Endothelial cell of umbilical vein (primary cell): ENCODE results near the gene ASXL1. TPM values are rescaled to one million over a fixed set of nuclear protein-coding genes. Genes with fewer than 3 reads are reported as not detected.

Source experiments
- BruUV-seq: library from RNA; stranded (reverse); fragments of 400-500 nt; replicated peaks from 2 replicates; lab custom pipeline; 2021; lab: Mats Ljungman, UMichigan
- CTCF ChIA-PET: fragments of 300-600, 350-600 bp; sonication (Branson Sonifier 250); formaldehyde crosslinking; loops from one replicate; lab custom pipeline; 2021; ENCODE audit warnings: antibody characterized with exemption, inconsistent platforms; lab: Charles Lee
- POLR2A ChIA-PET: fragments of 300-600, 350-600 bp; sonication (Branson Sonifier 250); formaldehyde crosslinking; loops from one replicate; lab custom pipeline; 2021; ENCODE audit warnings: antibody characterized with exemption, inconsistent platforms; lab: Charles Lee
- DNase-seq: peaks from one replicate; pipeline ENCODE4 v3.0.0-alpha.2; 2011; ENCODE audit warnings: low read depth, low spot score
- FAIRE-seq: peaks from 2 replicates; lab custom pipeline; 2011; peaks lifted over from hg19 to GRCh38; lab: Jason Lieb, UNC
- H2AFZ ChIP-seq: 2 replicates; pipeline ENCODE4 v1.6.0; 2012; ENCODE audit warnings: low read depth, low read length, control low read depth, inconsistent platforms
- H3K27ac ChIP-seq: 2 replicates; pipeline ENCODE4 v1.5.1; 2011; ENCODE audit warnings: low read depth, mild to moderate bottlenecking, control low read depth, low read length, moderate library complexity; ENCODE audit not compliant: insufficient read depth
- H3K27me3 ChIP-seq, 2 experiments: 2 replicates each; pipeline versions ENCODE4 v1.6.0 to v1.6.1; 2011; ENCODE audit warnings: low read length in 2 of 2, mixed read lengths in 1 of 2; ENCODE audit not compliant: control insufficient read depth in 2 of 2, insufficient read depth in 2 of 2
- H3K36me3 ChIP-seq, 2 experiments: 2 replicates in 1 of 2; 3 replicates in 1 of 2; pipeline ENCODE4 v1.5.1; 2011; ENCODE audit warnings: low read length in 2 of 2, mild to moderate bottlenecking in 1 of 2, moderate library complexity in 1 of 2; ENCODE audit not compliant: control insufficient read depth in 2 of 2, insufficient read depth in 2 of 2; ENCODE audit errors: extremely low read depth in 1 of 2
- H3K4me1 ChIP-seq: 3 replicates; pipeline ENCODE4 v1.5.1; 2011; ENCODE audit warnings: mild to moderate bottlenecking, low read length; ENCODE audit not compliant: control insufficient read depth, insufficient read depth; ENCODE audit errors: extremely low read depth
- H3K4me2 ChIP-seq: 2 replicates; pipeline ENCODE4 v1.6.1; 2011; ENCODE audit warnings: low read length, control low read depth, mixed read lengths; ENCODE audit not compliant: insufficient read depth
- H3K4me3 ChIP-seq, 3 experiments: fragments of 200-600 bp in 1 of 3; sonication (generic), shearing (Covaris generic) in 1 of 3; replicated peaks in 1 of 3; 2 replicates each; pipeline ENCODE4 v1.5.1; 2011 to 2016; ENCODE audit warnings: control low read depth in 3 of 3, low read length in 3 of 3, mild to moderate bottlenecking in 2 of 3, inconsistent platforms in 1 of 3, low read depth in 1 of 3, moderate library complexity in 1 of 3; ENCODE audit not compliant: insufficient read depth in 1 of 3
- H3K79me2 ChIP-seq: 2 replicates; pipeline ENCODE4 v1.6.0; 2012; ENCODE audit warnings: low read length, inconsistent platforms; ENCODE audit not compliant: control insufficient read depth, insufficient read depth
- H3K9ac ChIP-seq: replicated peaks from 2 replicates; pipeline ENCODE3; 2011; ENCODE audit warnings: low read length, control low read depth; ENCODE audit not compliant: insufficient read depth; ENCODE audit errors: extremely low read depth
- H3K9me1 ChIP-seq: replicated peaks from 3 replicates; pipeline ENCODE4 v1.6.0; 2011; ENCODE audit warnings: mild to moderate bottlenecking, low read length; ENCODE audit not compliant: control insufficient read depth, insufficient read depth; ENCODE audit errors: extremely low read depth
- H3K9me3 ChIP-seq: replicated peaks from 2 replicates; pipeline ENCODE4 v1.5.1; 2012; ENCODE audit warnings: low read length, inconsistent platforms; ENCODE audit not compliant: control insufficient read depth, insufficient read depth
- H4K20me1 ChIP-seq: replicated peaks from 2 replicates; pipeline ENCODE3; 2011; ENCODE audit warnings: mild to moderate bottlenecking, low read length; ENCODE audit not compliant: control insufficient read depth, insufficient read depth; ENCODE audit errors: extremely low read depth
- FOS ChIP-seq: IDR thresholded peaks from 2 replicates; pipeline ENCODE4 v1.6.1; 2011; ENCODE audit warnings: mild to moderate bottlenecking, low read length, moderate library complexity, borderline replicate concordance; ENCODE audit not compliant: insufficient read depth
- GATA2 ChIP-seq: IDR thresholded peaks from 2 replicates; pipeline ENCODE4 v1.7.0; 2011; ENCODE audit warnings: low read depth, mild to moderate bottlenecking, moderate library complexity, mixed read lengths, low read length; ENCODE audit not compliant: insufficient read length, insufficient read depth
- MAX ChIP-seq: IDR thresholded peaks from 2 replicates; pipeline ENCODE4 v1.6.1; 2011; ENCODE audit not compliant: insufficient read depth, insufficient read length
- POLR2A ChIP-seq: IDR thresholded peaks from 2 replicates; pipeline ENCODE4 v1.6.1; 2012; ENCODE audit warnings: low read depth, mild to moderate bottlenecking, control low read depth, low read length
- POLR2AphosphoS5 ChIP-seq: IDR thresholded peaks from 2 replicates; pipeline ENCODE4 v1.6.1; 2012; ENCODE audit warnings: low read depth, mild to moderate bottlenecking, control low read depth, low read length, moderate library complexity; ENCODE audit not compliant: insufficient read depth
- dilution Hi-C: fragments of 300-500 bp; cut with MboI; formaldehyde crosslinking; loops from one replicate; pipeline ENCODE4 v1.15.0; 2019; ENCODE audit warnings: low sequenced_read_pairs; ENCODE audit not compliant: extremely low pct_ligation_motif_present
- intact Hi-C: fragments of 100-400 bp; cut with micrococcal nuclease; formaldehyde crosslinking; loops from one replicate; pipeline ENCODE4 v1.10.0; 2022
- polyA plus RNA-seq, 4 experiments: library from polyadenylated mRNA; depleted of rRNA in 3 of 4; stranded (reverse) in 3 of 4; unstranded in 1 of 4; fragments of >200 nt; gene quantifications; 2 replicates each; pipeline versions ENCODE4 v1.2.1 to v1.2.3, GENCODE V29; 2011 to 2012; ENCODE audit warnings: missing spikeins in 1 of 4
- total RNA-seq: library from RNA; stranded (reverse); gene quantifications from 2 replicates; pipeline ENCODE4 v1.2.3, GENCODE V29; 2021
- TF ChIP-seq, protein P1 (sequence below), 2 donors: IDR thresholded peaks; 1 replicate in 1 of 2; 2 replicates in 1 of 2; pipeline ENCODE4 v1.5.1; 2011; ENCODE audit warnings: low read length in 2 of 2, mild to moderate bottlenecking in 2 of 2, moderate library complexity in 2 of 2, control low read depth in 1 of 2, inconsistent platforms in 1 of 2, low read depth in 1 of 2; ENCODE audit not compliant: insufficient read depth in 1 of 2; ENCODE audit errors: extremely low read depth in 1 of 2

Gene ASXL1
- total and polyA plus RNA-seq, 2 donors (not counting 3 experiments of a cell fraction or from before 2014, with no cell fraction given) = 45.4 to 101 TPM

- Histone ChIP-seq H3K79me2 (peaks cover 26% of the 10 kb centered on the region), H3K9me1 (no peaks in the 10 kb centered on the region), H3K9me3 (no peaks in the 10 kb centered on the region), H4K20me1 (no peaks in the 10 kb centered on the region), H2AFZ (no peak overlapping the region), H3K27me3 (no peaks in the 10 kb centered on the region), H3K4me3 (no peak overlapping the region), H3K4me2 (no peak overlapping the region), H3K9ac (no peak overlapping the region), H3K27ac (no peak overlapping the region), H3K36me3 (peaks cover 25 to 29% of the 10 kb centered on the region in 2 experiments), H3K4me1 (peaks cover 32% of the 10 kb centered on the region)
- intact Hi-C loops = no loop called here
- ChIA-PET POLR2A (no interaction called here), CTCF (no interaction called here)
- dilution Hi-C loops = no loop called here
- BruUV-seq = no TSS peak
- DNase-seq (no peak), FAIRE-seq (no peak)
- TF ChIP-seq, protein P1, sequence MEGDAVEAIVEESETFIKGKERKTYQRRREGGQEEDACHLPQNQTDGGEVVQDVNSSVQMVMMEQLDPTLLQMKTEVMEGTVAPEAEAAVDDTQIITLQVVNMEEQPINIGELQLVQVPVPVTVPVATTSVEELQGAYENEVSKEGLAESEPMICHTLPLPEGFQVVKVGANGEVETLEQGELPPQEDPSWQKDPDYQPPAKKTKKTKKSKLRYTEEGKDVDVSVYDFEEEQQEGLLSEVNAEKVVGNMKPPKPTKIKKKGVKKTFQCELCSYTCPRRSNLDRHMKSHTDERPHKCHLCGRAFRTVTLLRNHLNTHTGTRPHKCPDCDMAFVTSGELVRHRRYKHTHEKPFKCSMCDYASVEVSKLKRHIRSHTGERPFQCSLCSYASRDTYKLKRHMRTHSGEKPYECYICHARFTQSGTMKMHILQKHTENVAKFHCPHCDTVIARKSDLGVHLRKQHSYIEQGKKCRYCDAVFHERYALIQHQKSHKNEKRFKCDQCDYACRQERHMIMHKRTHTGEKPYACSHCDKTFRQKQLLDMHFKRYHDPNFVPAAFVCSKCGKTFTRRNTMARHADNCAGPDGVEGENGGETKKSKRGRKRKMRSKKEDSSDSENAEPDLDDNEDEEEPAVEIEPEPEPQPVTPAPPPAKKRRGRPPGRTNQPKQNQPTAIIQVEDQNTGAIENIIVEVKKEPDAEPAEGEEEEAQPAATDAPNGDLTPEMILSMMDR (IDR thresholded peaks at IDR 0.05; ENCODE audit: extremely low read depth in 1 of 2, insufficient read depth in 1 of 2, low read depth in 1 of 2, low read length in 2 of 2) = no peak
- no peak for TF ChIP-seq FOS
- TF ChIP-seq POLR2A = no peak
- TF ChIP-seq MAX = no peak
- no peak for TF ChIP-seq POLR2AphosphoS5
These were observed 71.2 kb downstream of the ASXL1 start for GRCh38 chr20:32429343-32429742.

GRCh38 chr20:32429745-32430360 lies 71.7 kb downstream of the ASXL1 start:
- Histone ChIP-seq H3K9me3 (no peaks in the 10 kb centered on the region), H3K4me1 (peaks cover 32% of the 10 kb centered on the region), H4K20me1 (no peaks in the 10 kb centered on the region), H3K27me3 (no peaks in the 10 kb centered on the region), H3K79me2 (peaks cover 27% of the 10 kb centered on the region), H3K9me1 (no peaks in the 10 kb centered on the region), H3K36me3 (peaks cover 30 to 33% of the 10 kb centered on the region in 2 experiments), H3K9ac (no peak overlapping the region), H2AFZ (no peak overlapping the region), H3K27ac (no peak overlapping the region), H3K4me2 (no peak overlapping the region), H3K4me3 (no peak overlapping the region)
- dilution Hi-C loops = no loop called here
- intact Hi-C loops = loop anchor here (5.0 kb wide), 1 partner anchor 223 kb away; the partner anchor contains the start of genes PLAGL2 and POFUT1
- POLR2A ChIA-PET = no interaction called here
- FAIRE-seq (no peak), DNase-seq (no peak)
- BruUV-seq = no TSS peak
- no peak for TF ChIP-seq GATA2
- TF ChIP-seq POLR2AphosphoS5 = no peak
- TF ChIP-seq MAX = no peak
- CTCF ChIA-PET = interaction anchor here (1.1 kb wide), 1 partner anchor 12 kb away, joined by 3 read pairs; no protein-coding TSS in a partner anchor
